K562 (cell line): ENCODE results near the gene SLC18B1. TPM values are rescaled to one million over a fixed set of nuclear protein-coding genes. Genes with fewer than 3 reads are reported as not detected.

Experiments used
- ATAC-seq: fragments of 200-7000 bp; cut with Tn5 transposase; 3 replicates; pipeline ENCODE4 v1.9.1; 2020; ENCODE audit warnings: moderate library complexity
- BruUV-seq: library from RNA; stranded (reverse); fragments of 400-500 nt; replicated peaks from 2 replicates; lab custom pipeline; 2021; lab: Mats Ljungman, UMichigan
- CTCF ChIA-PET: fragments of 300-600 bp; formaldehyde crosslinking; extraction: SDS; loops from one replicate; lab custom pipeline; 2021; ENCODE audit warnings: low intra/inter-chr PET ratio; lab: Yijun Ruan, JAX
- POLR2A ChIA-PET: fragments of 300-600, 350-650 bp; sonication (Branson Sonifier 250); formaldehyde crosslinking; extraction: SDS; loops from one replicate; lab custom pipeline; 2021; ENCODE audit warnings: antibody characterized with exemption, inconsistent platforms; lab: Yijun Ruan, JAX
- DNase-seq, 4 experiments: peaks; one replicate each; pipeline versions ENCODE4 v3.0.0 to v3.0.0-alpha.2; 2011 to 2018; ENCODE audit warnings: low spot score in 3 of 4, mixed read lengths in 3 of 4; ENCODE audit errors: extremely low read depth in 1 of 4
- FAIRE-seq: peaks from 2 replicates; lab custom pipeline; 2011; peaks lifted over from hg19 to GRCh38; lab: Jason Lieb, UNC
- H2AFZ ChIP-seq: 2 replicates; pipeline ENCODE4 v1.6.0; 2011; ENCODE audit warnings: low read depth, low read length, control low read depth, inconsistent platforms
- H3K27ac ChIP-seq: fragments of 200-600 bp; 3 replicates; pipeline ENCODE4 v1.8.0; 2011; ENCODE audit warnings: low read depth, mild to moderate bottlenecking, control low read depth, inconsistent platforms, low read length, moderate library complexity, mixed read lengths; ENCODE audit errors: extremely low read depth
- H3K27me3 ChIP-seq, 2 experiments: fragments of 300-600 bp in 1 of 2; 2 replicates in 1 of 2; 3 replicates in 1 of 2; pipeline versions ENCODE4 v1.6.0 to v1.8.0; 2011; ENCODE audit warnings: inconsistent platforms in 2 of 2, low read length in 2 of 2, mild to moderate bottlenecking in 1 of 2, mixed read lengths in 1 of 2, moderate library complexity in 1 of 2; ENCODE audit not compliant: control insufficient read depth in 2 of 2, insufficient read depth in 2 of 2
- H3K36me3 ChIP-seq: fragments of 300-600 bp; 3 replicates; pipeline ENCODE4 v1.8.0; 2011; ENCODE audit warnings: mild to moderate bottlenecking, low read length, inconsistent platforms; ENCODE audit not compliant: control insufficient read depth, insufficient read depth
- H3K4me1 ChIP-seq, 2 experiments: fragments of 200-600 bp in 1 of 2; replicated peaks in 1 of 2; 2 replicates in 1 of 2; 3 replicates in 1 of 2; pipeline versions ENCODE4 v1.5.1 to v1.8.0; 2011; ENCODE audit warnings: inconsistent platforms in 2 of 2, low read length in 2 of 2, mild to moderate bottlenecking in 1 of 2, mixed read lengths in 1 of 2, moderate library complexity in 1 of 2; ENCODE audit not compliant: control insufficient read depth in 2 of 2, insufficient read depth in 2 of 2
- H3K4me2 ChIP-seq: 2 replicates; pipeline ENCODE4 v1.6.1; 2011; ENCODE audit warnings: low read length, control low read depth, inconsistent platforms, mixed read lengths; ENCODE audit not compliant: insufficient read depth
- H3K4me3 ChIP-seq: fragments of 200-600 bp; sonication (generic), shearing (Covaris generic); 2 replicates; pipeline ENCODE4 v1.5.1; 2016; ENCODE audit warnings: control low read depth, inconsistent platforms
- H3K79me2 ChIP-seq: fragments of 200-600 bp; 3 replicates; pipeline ENCODE4 v1.8.0; 2011; ENCODE audit warnings: low read length, inconsistent platforms; ENCODE audit not compliant: control insufficient read depth, insufficient read depth
- H3K9ac ChIP-seq, 2 experiments: 2 replicates each; pipeline versions ENCODE4 v1.6.0 to v1.6.1; 2011; ENCODE audit warnings: low read depth in 2 of 2, low read length in 2 of 2, control low read depth in 1 of 2, inconsistent platforms in 1 of 2, mild to moderate bottlenecking in 1 of 2, mixed read lengths in 1 of 2; ENCODE audit not compliant: insufficient read depth in 1 of 2
- H3K9me1 ChIP-seq: one replicate; pipeline ENCODE4 v1.6.0; 2011; ENCODE audit warnings: inconsistent platforms, mild to moderate bottlenecking, low read length, moderate library complexity; ENCODE audit not compliant: control insufficient read depth, insufficient read depth
- H3K9me3 ChIP-seq: replicated peaks from 2 replicates; pipeline ENCODE4 v1.5.1; 2011; ENCODE audit warnings: low read depth, low read length, inconsistent platforms; ENCODE audit not compliant: control insufficient read depth, insufficient read depth
- H4K20me1 ChIP-seq: replicated peaks from 2 replicates; pipeline ENCODE4 v1.6.1; 2011; ENCODE audit warnings: low read length, inconsistent platforms, mixed read lengths; ENCODE audit not compliant: control insufficient read depth, insufficient read depth
- ARID1B ChIP-seq: fragments of 450-650 bp; IDR thresholded peaks from 2 replicates; pipeline ENCODE4 v1.6.1; 2016; ENCODE audit warnings: antibody characterized with exemption, mild to moderate bottlenecking, inconsistent platforms
- BHLHE40 ChIP-seq: IDR thresholded peaks from 2 replicates; pipeline ENCODE4 v1.6.1; 2011; ENCODE audit warnings: low read length, improper control_type of control experiment
- DACH1 ChIP-seq: fragments of 450-650 bp; IDR thresholded peaks from 2 replicates; pipeline ENCODE4 v1.6.1; 2018; ENCODE audit not compliant: partially characterized antibody
- MLLT1 ChIP-seq, 2 experiments: fragments of 450-650 bp; IDR thresholded peaks; 2 replicates each; pipeline ENCODE4 v1.6.1; 2016
- NFE2 ChIP-seq: IDR thresholded peaks from 2 replicates; pipeline ENCODE4 v1.6.1; 2014; ENCODE audit warnings: antibody characterized with exemption, low read depth
- NR4A1 ChIP-seq, 2 experiments: fragments of 250-450 bp in 1 of 2; fragments of 450-650 bp in 1 of 2; sonication (Bioruptor Pico) in 1 of 2; IDR thresholded peaks; 2 replicates each; pipeline versions ENCODE4 v1.4.0 to v1.6.1; 2016 to 2020; ENCODE audit warnings: mild to moderate bottlenecking in 2 of 2, missing compliant biosample characterization in 1 of 2, missing genetic modification characterization in 1 of 2, moderate library complexity in 1 of 2
- POLR2AphosphoS5 ChIP-seq: IDR thresholded peaks from 2 replicates; pipeline ENCODE4 v1.6.1; 2011; ENCODE audit warnings: mild to moderate bottlenecking, low read depth, low read length, moderate library complexity; ENCODE audit not compliant: control insufficient read depth, insufficient read depth
- STAT5A ChIP-seq: IDR thresholded peaks from 2 replicates; pipeline ENCODE4 v1.6.1; 2012; ENCODE audit warnings: low read length, inconsistent platforms, borderline replicate concordance
- TRIM24 ChIP-seq, 2 experiments: fragments of 450-650 bp; IDR thresholded peaks; 2 replicates each; pipeline ENCODE4 v1.6.1; 2016
- WGBS: fragments of 100-300 bp; shearing (Covaris generic); methylation state at CpG from one replicate; pipeline ENCODE4 v1.1.6; 2016; ENCODE audit warnings: low coverage, mixed read lengths; ENCODE audit not compliant: insufficient coverage; ENCODE audit errors: missing lambda C conversion rate; 5-methylcytosine and 5-hydroxymethylcytosine counted together
- in situ Hi-C: fragments of 300-500 bp; cut with MboI; formaldehyde crosslinking; loops from 4 replicates; pipeline ENCODE4 v1.15.0; 2018; ENCODE audit warnings: inconsistent platforms, mixed read lengths
- intact Hi-C: fragments of 100-400 bp; cut with micrococcal nuclease; formaldehyde crosslinking; loops from 2 replicates; pipeline ENCODE4 v1.14.2; 2022
- polyA plus RNA-seq, 8 experiments: library from polyadenylated mRNA; depleted of rRNA in 4 of 8; stranded (reverse) in 5 of 8; unstranded in 3 of 8; fragments of >200 nt; fragmentation: Nextera tagmentation in 2 of 8; fragmentation: Illumina TruSeq in 1 of 8; extraction: Ambion mirVana in 2 of 8; extraction: Trizol in 1 of 8; gene quantifications; 2 replicates each; pipeline versions ENCODE4 v1.2.1 to v1.2.3, GENCODE V29; 2011 to 2014; ENCODE audit warnings: inconsistent platforms in 1 of 8, missing spikeins in 1 of 8
- total RNA-seq, 7 experiments: library from RNA; depleted of rRNA in 6 of 7; stranded (reverse); fragments of >200 nt in 6 of 7; fragmentation: Illumina TruSeq in 2 of 7; extraction: Trizol in 2 of 7; gene quantifications; 2 replicates each; pipeline versions ENCODE4 v1.2.1 to v1.2.3, GENCODE V29; 2011 to 2021; ENCODE audit warnings: low replicate concordance in 1 of 7
- TF ChIP-seq, protein P1 (sequence below): IDR thresholded peaks from 2 replicates; pipeline ENCODE4 v1.6.1; 2012; ENCODE audit warnings: low read depth, low read length, improper control_type of control experiment, borderline replicate concordance
- TF ChIP-seq, protein P2 (sequence below): fragments of 450-650 bp; IDR thresholded peaks from one replicate; pipeline ENCODE4 v1.6.1; 2018; ENCODE audit warnings: mild to moderate bottlenecking, moderate library complexity; ENCODE audit not compliant: partially characterized antibody

Gene SLC18B1
- total and polyA plus RNA-seq, 9 of the 15 experiments (the other 6 are each of a cell fraction or from before 2014, with no cell fraction given), result 10.4 to 49.1 (median 32.0) TPM

GRCh38 chr6:132798869-132799538, 567 bp upstream of the SLC18B1 start:
- Histone ChIP-seq H3K4me3 (no peak overlapping the region; the same call in none of the 2 replicates), H3K4me1 (peaks cover 0 to 2% of the 10 kb centered on the region in 2 experiments; a peak in 2 of 5 replicates), H3K27ac (no peak overlapping the region), H2AFZ (no peak overlapping the region), H3K79me2 (peaks cover 24% of the 10 kb centered on the region), H3K4me2 (no peak overlapping the region), H3K9me1 (no peaks in the 10 kb centered on the region), H3K36me3 (peaks cover 15% of the 10 kb centered on the region; the same call in 2 of the 3 replicates), H4K20me1 (no peaks in the 10 kb centered on the region), H3K9ac (0 out of 4 replicates have a peak overlapping the region, but pooled peaks of 1 of the 2 experiments have one; percentile 26), H3K9me3 (0 out of 2 replicates have a peak, but pooled peaks cover 2% of the 10 kb centered on the region), H3K27me3 (no peaks in the 10 kb centered on the region)
- no peak; the same call in 1 of the 3 replicates for ATAC-seq
- in situ Hi-C loops (no loop called here), intact Hi-C loops (loop anchor here (1.0 kb wide), 1 partner anchor 15 kb away; the partner anchor contains the start of gene RPS12)
- peak; percentile 71 to 90 (median 74) for DNase-seq
- WGBS, result 6% methylated on average over 15 of the region's 15 CpGs
- ChIA-PET POLR2A (interaction anchor here (0.8 to 6.0 kb wide), 8 partner anchors 10 to 26 kb away, joined by 3 to 67 read pairs (median 6); partner anchors contain the start of gene RPS12), CTCF (interaction anchor here (1.1 kb wide), 1 partner anchor 15 kb away, joined by 3 read pairs; no protein-coding TSS in a partner anchor)
- peak; percentile 85 for FAIRE-seq
- no TSS peak for BruUV-seq
- TF ChIP-seq ARID1B (peak; percentile 93), TRIM24 (IDR thresholded peaks at IDR 0.05) (peak in 1 of 2 experiments; percentile 64; a peak in 3 of 4 replicates), STAT5A (peak; percentile 77; the same call in 1 of the 2 replicates), NFE2 (peak; percentile 77; the same call in 1 of the 2 replicates), DACH1 (peak; percentile 25), NR4A1 (CRISPR knock-in tag; IDR thresholded peaks at IDR 0.05) (no peak), NR4A1 (tag; IDR thresholded peaks at IDR 0.05) (peak; percentile 33; the same call in 1 of the 2 replicates), POLR2AphosphoS5 (peak; percentile 78), MLLT1 (IDR thresholded peaks at IDR 0.05) (peak in 1 of 2 experiments; percentile 19; a peak in 1 of 4 replicates), BHLHE40 (peak; percentile 85)
- TF ChIP-seq, protein P1, sequence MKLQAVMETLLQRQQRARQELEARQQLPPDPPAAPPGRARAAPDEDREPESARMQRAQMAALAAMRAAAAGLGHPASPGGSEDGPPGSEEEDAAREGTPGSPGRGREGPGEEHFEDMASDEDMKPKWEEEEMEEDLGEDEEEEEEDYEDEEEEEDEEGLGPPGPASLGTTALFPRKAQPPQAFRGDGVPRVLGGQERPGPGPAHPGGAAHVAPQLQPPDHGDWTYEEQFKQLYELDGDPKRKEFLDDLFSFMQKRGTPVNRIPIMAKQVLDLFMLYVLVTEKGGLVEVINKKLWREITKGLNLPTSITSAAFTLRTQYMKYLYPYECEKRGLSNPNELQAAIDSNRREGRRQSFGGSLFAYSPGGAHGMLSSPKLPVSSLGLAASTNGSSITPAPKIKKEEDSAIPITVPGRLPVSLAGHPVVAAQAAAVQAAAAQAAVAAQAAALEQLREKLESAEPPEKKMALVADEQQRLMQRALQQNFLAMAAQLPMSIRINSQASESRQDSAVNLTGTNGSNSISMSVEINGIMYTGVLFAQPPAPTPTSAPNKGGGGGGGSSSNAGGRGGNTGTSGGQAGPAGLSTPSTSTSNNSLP, result 0 out of 2 replicates have a peak, but pooled peaks have one; percentile 12
- TF ChIP-seq, protein P2, sequence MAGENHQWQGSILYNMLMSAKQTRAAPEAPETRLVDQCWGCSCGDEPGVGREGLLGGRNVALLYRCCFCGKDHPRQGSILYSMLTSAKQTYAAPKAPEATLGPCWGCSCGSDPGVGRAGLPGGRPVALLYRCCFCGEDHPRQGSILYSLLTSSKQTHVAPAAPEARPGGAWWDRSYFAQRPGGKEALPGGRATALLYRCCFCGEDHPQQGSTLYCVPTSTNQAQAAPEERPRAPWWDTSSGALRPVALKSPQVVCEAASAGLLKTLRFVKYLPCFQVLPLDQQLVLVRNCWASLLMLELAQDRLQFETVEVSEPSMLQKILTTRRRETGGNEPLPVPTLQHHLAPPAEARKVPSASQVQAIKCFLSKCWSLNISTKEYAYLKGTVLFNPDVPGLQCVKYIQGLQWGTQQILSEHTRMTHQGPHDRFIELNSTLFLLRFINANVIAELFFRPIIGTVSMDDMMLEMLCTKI, result no peak
